Esophagus squamous epithelium (tissue), 5 donors: ENCODE results near the gene PTPRCAP. TPM values are rescaled to one million over a fixed set of nuclear protein-coding genes. Genes with fewer than 3 reads are reported as not detected.

ENCODE experiments used
- DNase-seq: peaks from one replicate; lab custom pipeline; 2025; lab: John Stamatoyannopoulos, UW
- H3K27ac ChIP-seq, 4 donors: fragments of 200-600 bp; sonication (generic); one replicate each; pipeline ENCODE4 v1.5.1; 2016 to 2019; ENCODE audit warnings: mild to moderate bottlenecking in 1 of 4
- H3K27me3 ChIP-seq, 4 donors: fragments of 200-600 bp; sonication (generic); 1 replicate in 3 of 4; 2 replicates in 1 of 4; pipeline versions ENCODE4 v1.5.1 to v1.6.0; 2017 to 2021; ENCODE audit warnings: antibody characterized with exemption in 1 of 4
- H3K36me3 ChIP-seq, 3 donors: fragments of 200-600 bp; sonication (generic); one replicate each; pipeline ENCODE4 v1.5.1; 2016 to 2019
- H3K4me1 ChIP-seq, 3 donors: fragments of 200-600 bp; sonication (generic); one replicate each; pipeline ENCODE4 v1.5.1; 2017 to 2019
- H3K4me3 ChIP-seq, 4 donors: fragments of 200-600 bp; sonication (generic); 1 replicate in 3 of 4; 2 replicates in 1 of 4; pipeline ENCODE4 v1.5.1; 2016 to 2019; ENCODE audit warnings: mild to moderate bottlenecking in 2 of 4, moderate library complexity in 1 of 4
- H3K9me3 ChIP-seq, 3 donors: fragments of 200-600 bp; sonication (generic); one replicate each; pipeline ENCODE4 v1.5.1; 2016 to 2019
- POLR2A ChIP-seq, 4 donors: fragments of 450-650 bp; IDR thresholded peaks; one replicate each; pipeline ENCODE4 v1.6.1; 2017; ENCODE audit warnings: antibody characterized with exemption in 4 of 4, mild to moderate bottlenecking in 4 of 4, moderate library complexity in 3 of 4
- WGBS, 2 donors: methylation state at CpG; one replicate each; pipeline ENCODE4 v1.1.5; 2018; 5-methylcytosine and 5-hydroxymethylcytosine counted together
- intact Hi-C: fragments of 100-400 bp; cut with DNase I; formaldehyde crosslinking; loops from one replicate; pipeline ENCODE4 v1.15.0; 2022
- total RNA-seq, 4 donors: library from RNA; depleted of rRNA; stranded (reverse); fragments of >200 nt; gene quantifications; one replicate each; pipeline ENCODE4 v1.1.0, GENCODE V29; 2016
- TF ChIP-seq, protein P1 (sequence below), 6 experiments: fragments of 450-650 bp in 4 of 6; fragments of 200-600 bp in 2 of 6; sonication (generic) in 2 of 6; IDR thresholded peaks; one replicate each; pipeline ENCODE4 v1.5.1; 2016 to 2019; ENCODE audit warnings: antibody characterized with exemption in 6 of 6, mild to moderate bottlenecking in 4 of 6, moderate library complexity in 4 of 6
- donor health status: DM: yes; HTN: yes; CAD: no.

Gene PTPRCAP
- total RNA-seq, 4 donors from 2014 or later, result 5.9 to 14.1 (median 6.8) TPM

DNA sequence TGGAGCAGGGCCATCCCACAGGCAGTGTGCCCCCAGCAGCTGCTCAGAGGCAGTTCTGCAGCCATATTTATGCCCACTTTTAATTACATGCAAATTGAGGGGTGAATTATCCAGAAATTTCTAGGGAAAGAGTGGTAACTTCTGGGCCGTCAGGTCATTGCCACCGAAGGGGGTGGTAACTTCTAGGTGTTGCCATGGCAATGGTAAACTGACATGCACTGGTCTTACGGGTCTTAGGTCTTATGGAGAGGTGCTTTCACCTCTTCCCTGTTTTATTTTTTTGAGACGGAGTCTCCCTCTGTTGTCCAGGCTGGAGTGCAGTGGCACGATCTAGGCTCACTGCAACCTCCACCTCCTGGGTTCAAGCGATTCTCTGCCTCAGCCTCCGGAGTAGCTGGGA is 35.4 kb upstream of the PTPRCAP start:
- no peak for DNase-seq
- Histone ChIP-seq H3K27ac (no peak overlapping the region), H3K36me3 (no peaks in the 10 kb centered on the region), H3K4me3 (no peak overlapping the region), H3K27me3 (no peaks in the 10 kb centered on the region), H3K4me1 (peaks cover 4 to 33% (median 13%) of the 10 kb centered on the region in 3 donors), H3K9me3 (no peaks in the 10 kb centered on the region)
- intact Hi-C loops, result no loop called here
- TF ChIP-seq, protein P1, sequence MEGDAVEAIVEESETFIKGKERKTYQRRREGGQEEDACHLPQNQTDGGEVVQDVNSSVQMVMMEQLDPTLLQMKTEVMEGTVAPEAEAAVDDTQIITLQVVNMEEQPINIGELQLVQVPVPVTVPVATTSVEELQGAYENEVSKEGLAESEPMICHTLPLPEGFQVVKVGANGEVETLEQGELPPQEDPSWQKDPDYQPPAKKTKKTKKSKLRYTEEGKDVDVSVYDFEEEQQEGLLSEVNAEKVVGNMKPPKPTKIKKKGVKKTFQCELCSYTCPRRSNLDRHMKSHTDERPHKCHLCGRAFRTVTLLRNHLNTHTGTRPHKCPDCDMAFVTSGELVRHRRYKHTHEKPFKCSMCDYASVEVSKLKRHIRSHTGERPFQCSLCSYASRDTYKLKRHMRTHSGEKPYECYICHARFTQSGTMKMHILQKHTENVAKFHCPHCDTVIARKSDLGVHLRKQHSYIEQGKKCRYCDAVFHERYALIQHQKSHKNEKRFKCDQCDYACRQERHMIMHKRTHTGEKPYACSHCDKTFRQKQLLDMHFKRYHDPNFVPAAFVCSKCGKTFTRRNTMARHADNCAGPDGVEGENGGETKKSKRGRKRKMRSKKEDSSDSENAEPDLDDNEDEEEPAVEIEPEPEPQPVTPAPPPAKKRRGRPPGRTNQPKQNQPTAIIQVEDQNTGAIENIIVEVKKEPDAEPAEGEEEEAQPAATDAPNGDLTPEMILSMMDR (IDR thresholded peaks at IDR 0.05), result no peak
- no peak for TF ChIP-seq POLR2A (IDR thresholded peaks at IDR 0.05)
- WGBS, 2 donors, result 82 to 86% methylated on average over 7 of the region's 7 CpGs

DNA sequence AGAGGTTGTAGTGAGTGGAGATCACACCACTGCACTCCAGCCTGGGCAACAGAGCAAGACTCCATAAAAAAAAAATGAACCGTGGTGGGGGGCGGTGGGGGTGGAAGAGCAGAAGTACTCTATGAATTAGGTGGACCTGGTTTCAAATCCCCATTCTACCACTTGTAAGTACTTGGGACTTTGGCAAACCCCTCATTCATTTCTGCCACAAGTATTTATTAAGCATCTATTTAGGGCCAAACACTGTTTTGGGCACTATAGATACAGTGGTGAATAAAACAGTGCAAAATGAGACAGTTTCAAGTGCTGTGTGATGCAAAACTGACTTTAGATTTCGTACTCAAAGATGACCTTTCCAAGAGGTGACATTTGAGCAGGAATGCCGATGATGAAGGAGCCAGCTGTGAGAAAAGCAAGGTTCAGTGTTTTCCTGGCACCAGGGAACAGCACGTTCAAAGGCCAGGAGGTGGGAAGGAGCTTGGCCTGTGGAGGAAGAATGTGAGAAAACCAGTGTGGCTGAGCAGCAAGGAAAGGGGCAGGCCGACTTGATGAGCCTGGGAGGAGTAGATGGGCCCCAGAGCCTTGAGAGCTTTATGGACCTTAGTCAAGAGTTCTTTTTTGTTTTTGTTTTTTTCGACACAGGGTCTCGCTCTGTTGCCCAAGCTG is 33.0 kb upstream of the PTPRCAP start:
- no peak overlapping the region for H3K27ac ChIP-seq
- no peaks in the 10 kb centered on the region for H3K27me3 ChIP-seq
- peaks cover 20 to 54% (median 24%) of the 10 kb centered on the region in 3 donors for H3K4me1 ChIP-seq
- no peaks in the 10 kb centered on the region for H3K9me3 ChIP-seq
- H3K36me3 ChIP-seq, result peaks cover 0 to 21% (median 0%) of the 10 kb centered on the region in 3 donors
- TF ChIP-seq, protein P1 (IDR thresholded peaks at IDR 0.05), result no peak
- 80 to 87% methylated on average over 8 of the region's 8 CpGs for WGBS, 2 donors
- no peak for DNase-seq
- H3K4me3 ChIP-seq, result no peak overlapping the region
- intact Hi-C loops, result no loop called here

DNA sequence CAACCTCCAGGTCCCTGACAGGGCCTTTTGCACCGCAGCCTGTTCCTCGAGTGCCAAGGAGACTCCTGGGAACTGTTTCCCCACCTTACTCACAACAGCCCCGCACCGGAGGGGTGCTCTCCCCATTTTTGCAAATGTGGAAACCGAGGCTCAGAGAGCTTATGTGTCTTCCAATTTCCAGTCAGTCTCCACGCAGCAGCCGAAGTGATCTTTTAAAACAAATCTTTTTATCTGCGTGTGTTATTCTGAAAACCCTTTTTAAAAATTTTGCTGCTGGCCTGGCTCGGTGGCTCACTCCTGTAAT is 32.0 kb upstream of the PTPRCAP start:
- H3K4me1 ChIP-seq, result peaks cover 28 to 60% (median 31%) of the 10 kb centered on the region in 3 donors
- 0 to 7% methylated on average over 6 to 7 of the region's 9 CpGs for WGBS, 2 donors
- TF ChIP-seq, protein P1 (IDR thresholded peaks at IDR 0.05), result peak in 1 of 6 experiments; percentile 2
- TF ChIP-seq POLR2A (IDR thresholded peaks at IDR 0.05), result no peak
- H3K27me3 ChIP-seq, result no peaks in the 10 kb centered on the region
- no peak for DNase-seq
- peak overlapping the region; percentile 94 to 97 (median 96) for H3K27ac ChIP-seq
- no peaks in the 10 kb centered on the region for H3K9me3 ChIP-seq
- intact Hi-C loops, result no loop called here
- peak overlapping the region; percentile 84 to 94 (median 86) for H3K4me3 ChIP-seq
- peaks cover 0 to 21% (median 0%) of the 10 kb centered on the region in 3 donors for H3K36me3 ChIP-seq

DNA sequence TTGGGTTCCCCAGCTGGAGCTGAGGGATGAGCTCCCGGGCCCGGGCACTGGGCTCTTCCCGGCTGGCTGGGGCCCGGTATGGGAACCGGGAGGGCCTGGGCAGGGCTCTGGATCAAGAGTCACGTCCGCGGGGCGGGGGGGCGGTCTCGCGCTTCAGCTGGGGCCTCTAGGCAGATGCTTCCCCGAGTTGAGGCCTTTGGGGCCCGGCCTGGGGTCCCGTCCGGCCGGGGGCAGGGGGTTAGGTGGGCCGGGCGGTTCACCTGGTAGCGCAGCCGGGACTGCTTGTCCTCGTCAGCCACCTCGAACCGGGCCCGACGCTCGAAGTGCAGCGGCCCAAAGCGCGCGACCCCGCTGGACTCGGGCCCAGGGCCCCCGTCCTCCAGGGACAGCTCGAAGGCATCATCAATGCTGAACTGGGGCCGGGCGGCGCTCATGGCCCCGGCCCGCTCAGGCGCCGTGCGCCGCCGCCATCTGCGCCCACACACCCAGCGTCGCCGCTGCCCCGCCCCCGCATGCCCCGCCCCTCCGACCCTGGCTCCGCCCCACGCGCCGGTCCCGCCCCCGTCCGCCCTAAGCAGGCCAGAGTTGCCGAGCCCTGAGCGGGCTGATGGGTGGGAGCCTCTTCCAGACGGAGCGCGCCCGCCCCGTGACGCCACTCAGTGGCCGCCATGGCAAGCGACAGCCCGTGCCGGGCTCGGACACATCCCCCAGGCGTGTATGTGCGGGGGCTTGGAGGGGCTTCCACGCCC is 31.5 kb upstream of the PTPRCAP start, which contains the start of gene TMEM134:
TSS of gene TMEM134 (minus strand) at position 493 of the 749 bp plus-strand sequence. CDS start at position 434, 59 bp downstream.
- Histone ChIP-seq H3K27ac (peak within 1 kb of the TSS; percentile 94 to 97 (median 96)), H3K36me3 (peaks cover 0 to 21% (median 0%) of the 10 kb centered on the region in 3 donors), H3K4me3 (peak within 1 kb of the TSS; percentile 84 to 94 (median 86)), H3K4me1 (peaks cover 33 to 62% (median 37%) of the 10 kb centered on the region in 3 donors), H3K9me3 (no peaks in the 10 kb centered on the region), H3K27me3 (no peaks in the 10 kb centered on the region)
- DNase-seq, result peak; percentile 38
- WGBS, 2 donors, result 0% methylated on average over 5 to 16 of the region's 76 CpGs
- peak in 3 of 4 donors; percentile 17 to 89 (median 69) for TF ChIP-seq POLR2A (IDR thresholded peaks at IDR 0.05)
- TF ChIP-seq, protein P1 (IDR thresholded peaks at IDR 0.05), result peak; percentile 27 to 56 (median 48)
- intact Hi-C loops, result no loop called here

DNA sequence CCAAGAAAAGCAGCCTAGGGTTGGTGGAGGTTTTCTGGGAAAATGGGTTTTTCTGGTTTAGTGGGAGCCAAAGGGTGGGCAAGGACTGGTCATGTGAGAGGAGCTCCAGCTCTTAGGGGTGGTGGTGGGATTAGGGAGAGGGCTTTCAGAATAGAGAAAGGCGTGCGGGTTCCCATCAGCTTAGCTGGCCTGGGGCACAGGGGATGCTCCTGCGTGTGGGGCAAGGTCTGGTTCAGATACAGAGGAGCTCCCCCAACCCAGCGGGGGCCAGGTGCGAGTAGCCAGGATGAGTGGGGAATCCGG is 30.9 kb upstream of the PTPRCAP start:
- Histone ChIP-seq H3K4me1 (peaks cover 37 to 62% (median 38%) of the 10 kb centered on the region in 3 donors), H3K27ac (peak overlapping the region; percentile 94 to 97 (median 96)), H3K36me3 (peaks cover 0 to 21% (median 0%) of the 10 kb centered on the region in 3 donors), H3K4me3 (peak overlapping the region; percentile 84 to 94 (median 86)), H3K27me3 (no peaks in the 10 kb centered on the region), H3K9me3 (no peaks in the 10 kb centered on the region)
- TF ChIP-seq, protein P1 (IDR thresholded peaks at IDR 0.05), result no peak
- TF ChIP-seq POLR2A (IDR thresholded peaks at IDR 0.05), result no peak
- WGBS, 2 donors, result 0% methylated on average over 5 of the region's 6 CpGs
- intact Hi-C loops, result no loop called here
- no peak for DNase-seq
